ENCODE results near the gene PAX1. TPM values are rescaled to one million over a fixed set of nuclear protein-coding genes. Genes with fewer than 3 reads are reported as not detected.

Gene PAX1
- total and polyA plus RNA-seq, 9 donors, result 0.58 to 3.3 (median 0.98) TPM

GRCh38 chr20:21729316-21729715 is 23.9 kb downstream of the PAX1 start:
- Histone ChIP-seq H3K27ac (ENCODE audit: low read length) (no peak overlapping the region), H3K27me3 (ENCODE audit: control insufficient read depth, insufficient read depth, low read length) (no peaks in the 10 kb centered on the region), H3K36me3 (ENCODE audit: control insufficient read depth, insufficient read depth, low read length) (no peaks in the 10 kb centered on the region), H3K9me3 (replicated peaks; ENCODE audit: control insufficient read depth, low read depth, low read length) (no peaks in the 10 kb centered on the region), H3K4me1 (ENCODE audit: control insufficient read depth, insufficient read depth, low read length) (no peaks in the 10 kb centered on the region), H3K4me3 (ENCODE audit: low read length) (no peak overlapping the region)
- WGBS (ENCODE audit: insufficient coverage), result 95% methylated on average over 10 of the region's 15 CpGs
- no peak for DNase-seq

GRCh38 chr20:21739161-21739560 is 33.7 kb downstream of the PAX1 start:
- H3K27ac ChIP-seq (ENCODE audit: low read length), result no peak overlapping the region
- H3K4me3 ChIP-seq (ENCODE audit: low read length), result no peak overlapping the region
- peaks cover 3% of the 10 kb centered on the region for H3K9me3 ChIP-seq (replicated peaks; ENCODE audit: control insufficient read depth, low read depth, low read length)
- H3K27me3 ChIP-seq (ENCODE audit: control insufficient read depth, insufficient read depth, low read length), result no peaks in the 10 kb centered on the region
- H3K4me1 ChIP-seq (ENCODE audit: control insufficient read depth, insufficient read depth, low read length), result no peaks in the 10 kb centered on the region
- 85% methylated on average over 3 of the region's 3 CpGs for WGBS (ENCODE audit: insufficient coverage)
- DNase-seq, result no peak
- H3K36me3 ChIP-seq (ENCODE audit: control insufficient read depth, insufficient read depth, low read length), result no peaks in the 10 kb centered on the region

GRCh38 chr20:21739682-21740081 is 34.2 kb downstream of the PAX1 start:
- H3K4me1 ChIP-seq (ENCODE audit: control insufficient read depth, insufficient read depth, low read length), result no peaks in the 10 kb centered on the region
- WGBS (ENCODE audit: insufficient coverage), result 50% methylated on average over 2 of the region's 3 CpGs
- H3K27me3 ChIP-seq (ENCODE audit: control insufficient read depth, insufficient read depth, low read length), result no peaks in the 10 kb centered on the region
- peaks cover 3% of the 10 kb centered on the region for H3K9me3 ChIP-seq (replicated peaks; ENCODE audit: control insufficient read depth, low read depth, low read length)
- H3K36me3 ChIP-seq (ENCODE audit: control insufficient read depth, insufficient read depth, low read length), result no peaks in the 10 kb centered on the region
- no peak overlapping the region for H3K27ac ChIP-seq (ENCODE audit: low read length)
- DNase-seq, result no peak
- H3K4me3 ChIP-seq (ENCODE audit: low read length), result no peak overlapping the region

- H3K36me3 ChIP-seq (ENCODE audit: control insufficient read depth, insufficient read depth, low read length), result no peaks in the 10 kb centered on the region
- H3K4me3 ChIP-seq (ENCODE audit: low read length), result no peak overlapping the region
- no peaks in the 10 kb centered on the region for H3K27me3 ChIP-seq (ENCODE audit: control insufficient read depth, insufficient read depth, low read length)
- H3K27ac ChIP-seq (ENCODE audit: low read length), result no peak overlapping the region
- DNase-seq, result no peak
- H3K4me1 ChIP-seq (ENCODE audit: control insufficient read depth, insufficient read depth, low read length), result no peaks in the 10 kb centered on the region
- peaks cover 3% of the 10 kb centered on the region for H3K9me3 ChIP-seq (replicated peaks; ENCODE audit: control insufficient read depth, low read depth, low read length)
Observed at GRCh38 chr20:21741266-21741665, 35.8 kb downstream of the PAX1 start.

GRCh38 chr20:21762646-21763045 is 57.2 kb downstream of the PAX1 start:
- DNase-seq, result no peak
- no peaks in the 10 kb centered on the region for H3K36me3 ChIP-seq (ENCODE audit: control insufficient read depth, insufficient read depth, low read length)
- no peak overlapping the region for H3K27ac ChIP-seq (ENCODE audit: low read length)
- H3K27me3 ChIP-seq (ENCODE audit: control insufficient read depth, insufficient read depth, low read length), result no peaks in the 10 kb centered on the region
- H3K9me3 ChIP-seq (replicated peaks; ENCODE audit: control insufficient read depth, low read depth, low read length), result no peaks in the 10 kb centered on the region
- H3K4me3 ChIP-seq (ENCODE audit: low read length), result no peak overlapping the region
- H3K4me1 ChIP-seq (ENCODE audit: control insufficient read depth, insufficient read depth, low read length), result no peaks in the 10 kb centered on the region
- 57% methylated on average over 1 of the region's 2 CpGs for WGBS (ENCODE audit: insufficient coverage)

- H3K4me1 ChIP-seq (ENCODE audit: control insufficient read depth, insufficient read depth, low read length), result no peaks in the 10 kb centered on the region
- DNase-seq, result no peak
- no peaks in the 10 kb centered on the region for H3K9me3 ChIP-seq (replicated peaks; ENCODE audit: control insufficient read depth, low read depth, low read length)
- H3K4me3 ChIP-seq (ENCODE audit: low read length), result no peak overlapping the region
- WGBS (ENCODE audit: insufficient coverage), result 68% methylated on average over 6 of the region's 10 CpGs
- H3K36me3 ChIP-seq (ENCODE audit: control insufficient read depth, insufficient read depth, low read length), result no peaks in the 10 kb centered on the region
- H3K27ac ChIP-seq (ENCODE audit: low read length), result no peak overlapping the region
- no peaks in the 10 kb centered on the region for H3K27me3 ChIP-seq (ENCODE audit: control insufficient read depth, insufficient read depth, low read length)
Observed at GRCh38 chr20:21767200-21767738, 61.8 kb downstream of the PAX1 start.

GRCh38 chr20:21767739-21768223 is 62.3 kb downstream of the PAX1 start:
- Histone ChIP-seq H3K4me3 (ENCODE audit: low read length) (no peak overlapping the region), H3K27me3 (ENCODE audit: control insufficient read depth, insufficient read depth, low read length) (no peaks in the 10 kb centered on the region), H3K9me3 (replicated peaks; ENCODE audit: control insufficient read depth, low read depth, low read length) (no peaks in the 10 kb centered on the region), H3K4me1 (ENCODE audit: control insufficient read depth, insufficient read depth, low read length) (no peaks in the 10 kb centered on the region), H3K27ac (ENCODE audit: low read length) (no peak overlapping the region), H3K36me3 (ENCODE audit: control insufficient read depth, insufficient read depth, low read length) (no peaks in the 10 kb centered on the region)
- WGBS (ENCODE audit: insufficient coverage), result 13% methylated on average over 13 of the region's 22 CpGs
- DNase-seq, result no peak

Other genes with a start within 250 kb of the PAX1 start
- gene NKX2-2, start 191.6 kb upstream of the PAX1 start, total RNA-seq, result 0.04 TPM
- gene NKX2-2, start 191.6 kb upstream of the PAX1 start, polyA plus RNA-seq (ENCODE audit: insufficient read depth in 1 of 8, insufficient read length in 8 of 8, low replicate concordance in 1 of 8), result under 1 TPM; 0.08 to 0.35 (median 0.21) TPM

Measured in muscle of leg (tissue), 11 donors.